ENCODE results near the gene SH2D1A.
"Not testable (repeated sequence)": the region's sequence is repeated elsewhere in the genome, so short reads cannot be mapped to it uniquely, and the experiment has no call there.

Gene SH2D1A

GRCh38 chrX:124346117-124346876, at the start of gene SH2D1A:
TSS of gene SH2D1A (plus strand) at chrX:124346563. CDS start at chrX:124346643, 80 bp downstream.
- no peak for DNase-seq (ENCODE audit: low spot score)

DNA sequence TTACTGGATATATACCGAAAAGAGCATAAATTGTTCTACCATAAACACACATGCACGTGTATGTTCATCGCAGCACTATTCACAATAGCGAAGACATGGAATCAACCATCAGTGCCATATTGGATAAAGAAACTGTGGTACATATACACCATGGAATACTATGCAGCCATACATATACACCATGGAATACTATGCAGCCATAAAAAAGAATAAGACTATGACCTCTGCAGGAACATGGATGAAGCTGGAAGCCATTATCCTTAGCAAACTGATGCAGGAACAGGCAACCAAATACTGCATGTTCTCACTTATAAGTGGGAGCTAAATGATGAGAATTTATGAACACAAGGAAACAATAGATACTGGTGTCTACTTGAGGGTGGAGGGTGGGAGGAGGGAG, 47.0 kb upstream of the SH2D1A start:
- not testable (repeated sequence) for DNase-seq (ENCODE audit: low spot score)

GRCh38 chrX:124300405-124300804, 46.0 kb upstream of the SH2D1A start:
- no peak for DNase-seq (ENCODE audit: low spot score)

- DNase-seq (ENCODE audit: low spot score), result no peak
These were observed 39.0 kb upstream of the SH2D1A start for GRCh38 chrX:124307253-124307907.

DNA sequence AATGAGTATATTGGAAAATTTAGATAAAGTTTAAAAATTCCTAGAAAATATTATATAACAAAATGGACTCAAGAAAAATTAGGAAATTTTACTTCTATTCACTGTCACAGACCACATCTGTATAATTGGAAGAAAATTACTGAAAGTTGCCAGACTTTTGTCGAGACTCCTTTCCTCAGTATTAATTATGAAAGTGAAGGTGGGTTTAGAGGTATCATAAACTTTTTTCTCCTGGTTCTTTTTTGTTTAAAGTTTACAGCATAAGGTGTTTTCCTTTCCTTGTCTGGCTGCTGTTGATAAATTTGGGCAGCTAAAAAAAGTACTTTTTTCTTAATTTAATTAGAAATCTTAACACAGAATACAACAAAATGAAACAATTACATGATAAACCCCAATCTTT, 20.6 kb upstream of the SH2D1A start:
- no peak for DNase-seq (ENCODE audit: low spot score)

DNA sequence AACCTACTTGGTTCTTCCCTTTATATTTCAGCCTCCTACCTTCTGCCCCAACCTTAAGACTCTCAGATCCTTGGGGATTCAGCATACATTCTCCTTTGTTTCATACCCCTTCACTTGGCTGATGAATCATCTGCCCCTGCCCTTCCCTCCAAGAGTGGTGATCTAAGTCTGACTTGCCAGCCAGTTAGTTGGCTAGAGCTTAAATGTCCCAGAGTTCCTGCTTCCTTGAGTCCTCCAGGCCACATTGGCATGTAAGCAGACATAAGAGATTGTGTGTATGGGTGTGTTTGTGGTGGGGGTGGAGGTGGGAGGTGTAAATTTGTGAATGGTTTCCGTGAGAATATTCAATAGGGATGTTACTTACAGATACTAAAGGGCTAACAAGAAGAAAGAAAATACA, 17.6 kb upstream of the SH2D1A start:
- DNase-seq (ENCODE audit: low spot score), result no peak

GRCh38 chrX:124332481-124333424, 13.6 kb upstream of the SH2D1A start, which contains the start of gene TEX13D:
TSS of gene TEX13D (plus strand) at chrX:124332660. CDS start at chrX:124332918, 258 bp downstream.
- DNase-seq (ENCODE audit: low spot score), result no peak

DNA sequence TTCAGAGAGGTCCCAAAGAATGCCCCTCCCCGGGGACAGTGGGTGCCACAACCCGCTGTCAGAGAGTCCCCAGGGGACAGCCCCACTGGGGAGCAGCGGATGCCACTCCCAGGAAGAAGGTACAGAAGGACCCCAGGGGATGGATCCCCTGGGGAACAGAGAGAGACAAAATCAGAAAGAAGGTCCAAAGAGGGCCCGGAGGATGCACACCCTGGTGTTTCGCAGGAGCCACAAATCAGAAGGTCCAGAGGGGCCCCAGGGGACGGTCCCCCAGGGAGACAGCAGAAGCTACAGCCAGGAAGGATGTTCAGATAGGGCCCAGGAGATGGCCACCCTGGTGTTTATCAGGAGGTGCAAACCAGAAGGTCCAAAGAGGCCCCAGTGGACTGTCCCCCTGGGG, 12.5 kb upstream of the SH2D1A start:
- DNase-seq (ENCODE audit: low spot score), result no peak

DNA sequence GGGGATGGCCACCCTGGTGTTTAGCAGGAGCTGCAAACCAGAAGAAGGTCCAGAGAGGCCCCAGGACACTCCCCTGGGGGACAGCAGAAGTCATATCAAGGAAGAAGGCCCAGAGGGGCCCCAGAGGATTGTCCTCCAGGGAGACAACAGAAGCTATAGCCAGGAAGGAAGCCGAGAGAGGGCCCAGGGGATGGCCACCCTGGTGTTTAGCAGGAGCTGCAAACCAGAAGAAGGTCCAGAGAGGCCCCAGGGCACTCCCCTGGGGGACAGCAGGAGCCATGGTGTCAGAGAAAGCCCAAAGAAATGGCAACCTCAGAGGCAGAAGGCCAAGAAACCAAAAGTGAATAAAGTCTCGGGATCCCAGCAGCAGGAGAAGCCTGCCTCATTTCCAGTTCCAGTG, 11.8 kb upstream of the SH2D1A start:
- not testable (repeated sequence) for DNase-seq (ENCODE audit: low spot score)

- no peak for DNase-seq (ENCODE audit: low spot score)
These were observed 10.8 kb upstream of the SH2D1A start for GRCh38 chrX:124335598-124335997.

GRCh38 chrX:124337916-124338315, 8.4 kb upstream of the SH2D1A start:
- no peak for DNase-seq (ENCODE audit: low spot score)

GRCh38 chrX:124338733-124339514, 7.4 kb upstream of the SH2D1A start:
- DNase-seq (ENCODE audit: low spot score), result no peak

GRCh38 chrX:124341396-124342132, 4.8 kb upstream of the SH2D1A start:
- no peak for DNase-seq (ENCODE audit: low spot score)

GRCh38 chrX:124342174-124342867, 4.0 kb upstream of the SH2D1A start:
- DNase-seq (ENCODE audit: low spot score), result no peak

DNA sequence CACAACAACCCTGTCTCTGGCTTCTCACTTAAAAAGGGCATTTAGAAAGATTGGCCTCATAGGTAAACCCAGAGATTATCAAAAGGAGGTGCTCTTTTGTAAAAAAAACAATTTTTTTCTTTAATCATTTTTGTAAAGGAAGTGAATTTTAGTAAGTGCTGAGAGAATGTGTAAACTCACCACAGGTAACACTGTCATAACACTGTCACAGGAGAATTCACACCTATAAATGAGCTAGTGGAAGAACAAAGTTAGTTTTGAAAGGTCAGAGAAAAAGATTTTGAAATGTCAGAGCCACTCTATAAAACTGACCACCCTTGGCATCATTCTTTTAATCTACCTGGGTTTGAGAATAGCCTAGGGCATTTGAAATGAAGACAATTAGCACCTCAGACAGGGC, 3.3 kb upstream of the SH2D1A start:
- no peak for DNase-seq (ENCODE audit: low spot score)

DNA sequence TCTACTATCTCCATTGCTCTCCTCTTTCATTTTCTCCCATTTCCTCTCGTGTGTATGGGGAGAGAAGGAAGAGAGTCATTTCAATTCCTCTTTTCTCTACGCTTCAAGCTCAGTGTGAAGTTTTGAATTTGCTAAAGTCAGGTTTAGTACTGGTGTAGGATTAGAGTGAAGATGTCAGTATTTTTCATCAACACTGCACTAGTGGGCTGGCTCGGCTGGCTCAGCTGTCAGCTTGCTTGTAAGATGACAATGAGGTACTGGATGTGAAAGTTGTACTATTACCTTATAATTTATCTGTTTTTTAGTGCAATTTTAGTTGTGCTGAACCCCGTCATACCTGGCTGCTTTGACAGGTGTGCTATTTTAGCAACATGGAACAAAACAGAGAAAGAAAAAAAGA, 2.1 kb upstream of the SH2D1A start:
- DNase-seq (ENCODE audit: low spot score), result no peak

DNA sequence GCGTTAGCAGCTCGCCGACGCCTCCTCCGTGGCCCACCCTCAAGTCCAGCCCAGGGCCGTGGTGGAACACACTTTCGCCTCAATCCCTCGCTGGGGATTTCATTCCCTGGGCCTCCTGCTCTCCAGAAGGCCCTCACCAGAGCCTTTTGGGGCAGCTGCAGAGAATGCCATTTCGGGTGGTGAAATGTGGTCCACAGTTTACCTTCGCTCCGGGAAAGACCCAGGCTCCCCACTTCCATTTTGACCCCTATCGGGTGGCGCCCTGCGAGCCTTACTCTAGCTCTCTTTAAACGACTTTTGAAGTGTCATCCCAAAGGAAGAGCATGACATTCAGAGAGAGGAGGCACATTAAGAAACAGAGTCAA, 496 bp downstream of the SH2D1A start:
- DNase-seq (ENCODE audit: low spot score), result no peak

DNA sequence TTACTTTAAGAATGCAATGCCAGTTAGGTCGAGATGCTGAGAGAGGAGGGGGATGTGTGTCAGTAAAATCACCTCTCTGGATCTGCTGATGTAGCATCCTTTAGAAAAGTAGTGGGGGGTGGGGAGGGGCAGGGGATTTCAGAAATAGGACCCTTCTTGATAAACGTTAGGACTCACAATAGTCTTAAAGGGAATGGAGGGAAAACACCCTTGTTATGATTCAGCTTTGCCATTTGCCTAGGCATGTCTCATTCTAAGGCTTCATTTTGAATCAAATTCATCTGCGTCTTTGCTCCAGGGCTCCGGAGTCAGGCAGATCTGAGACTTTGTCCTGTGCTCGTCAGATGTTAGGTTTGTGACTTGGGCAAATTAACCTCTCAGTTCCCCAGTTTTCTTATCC, 879 bp downstream of the SH2D1A start:
- no peak for DNase-seq (ENCODE audit: low spot score)

GRCh38 chrX:124348182-124348581, 1.8 kb downstream of the SH2D1A start:
- DNase-seq (ENCODE audit: low spot score), result no peak

- no peak for DNase-seq (ENCODE audit: low spot score)
These were observed 2.6 kb downstream of the SH2D1A start for GRCh38 chrX:124348885-124349453.

Data from Ammon's horn (tissue), 1 donor.